CD14-positive monocyte (primary cell): ENCODE data around the gene NRAS. TPM values are rescaled to one million over a fixed set of nuclear protein-coding genes. Genes with fewer than 3 reads are reported as not detected.

ENCODE experiments used
- DNase-seq, 3 donors: peaks; one replicate each; pipeline ENCODE4 v3.0.0-alpha.2; 2011 to 2022
- H2AFZ ChIP-seq: 2 replicates; pipeline ENCODE4 v1.6.0; 2012; ENCODE audit warnings: mild to moderate bottlenecking, low read depth, low read length, inconsistent platforms; ENCODE audit not compliant: insufficient read depth, poor library complexity, severe bottlenecking
- H3K27ac ChIP-seq, 2 donors: 1 replicate in 1 of 2; 2 replicates in 1 of 2; pipeline ENCODE4 v1.5.1; 2012 to 2013; ENCODE audit warnings: low read length in 2 of 2, control low read depth in 1 of 2, inconsistent platforms in 1 of 2, low read depth in 1 of 2, mild to moderate bottlenecking in 1 of 2
- H3K27me3 ChIP-seq, 2 donors: one replicate each; pipeline versions ENCODE4 v1.6.0 to v1.6.1; 2011 to 2013; ENCODE audit warnings: low read length in 2 of 2; ENCODE audit not compliant: control insufficient read depth in 2 of 2, insufficient read depth in 2 of 2
- H3K36me3 ChIP-seq, 2 donors: replicated peaks in 1 of 2; 1 replicate in 1 of 2; 2 replicates in 1 of 2; pipeline versions ENCODE4 v1.5.1 to v1.6.1; 2012 to 2013; ENCODE audit warnings: low read length in 2 of 2, control low read depth in 1 of 2, inconsistent platforms in 1 of 2, mild to moderate bottlenecking in 1 of 2; ENCODE audit not compliant: insufficient read depth in 2 of 2, control insufficient read depth in 1 of 2
- H3K4me1 ChIP-seq, 2 donors: 1 replicate in 1 of 2; 2 replicates in 1 of 2; pipeline versions ENCODE4 v1.5.1 to v1.6.1; 2012 to 2013; ENCODE audit warnings: low read length in 2 of 2, control low read depth in 1 of 2, inconsistent platforms in 1 of 2, mild to moderate bottlenecking in 1 of 2, moderate library complexity in 1 of 2; ENCODE audit not compliant: insufficient read depth in 2 of 2, control insufficient read depth in 1 of 2
- H3K4me2 ChIP-seq: replicated peaks from 2 replicates; pipeline ENCODE3; 2012; ENCODE audit warnings: low read length, moderate library complexity, mild to moderate bottlenecking; ENCODE audit not compliant: poor library complexity, severe bottlenecking; ENCODE audit errors: extremely low read depth
- H3K4me3 ChIP-seq, 3 experiments: fragments of 200-600 bp in 1 of 3; sonication (generic) in 1 of 3; replicated peaks in 1 of 3; 1 replicate in 2 of 3; 2 replicates in 1 of 3; pipeline ENCODE4 v1.5.1; 2011 to 2013; ENCODE audit warnings: low read length in 3 of 3, mild to moderate bottlenecking in 3 of 3, control low read depth in 2 of 3, low read depth in 2 of 3, inconsistent platforms in 1 of 3, moderate library complexity in 1 of 3
- H3K79me2 ChIP-seq: 2 replicates; pipeline ENCODE4 v1.6.0; 2012; ENCODE audit warnings: mild to moderate bottlenecking, control low read depth, inconsistent platforms, low read length, moderate library complexity; ENCODE audit not compliant: insufficient read depth
- H3K9ac ChIP-seq: 2 replicates; pipeline ENCODE4 v1.6.0; 2017; ENCODE audit warnings: low read length, mild to moderate bottlenecking; ENCODE audit not compliant: insufficient read depth, poor library complexity, severe bottlenecking
- H3K9me3 ChIP-seq, 2 donors: replicated peaks in 1 of 2; 1 replicate in 1 of 2; 2 replicates in 1 of 2; pipeline versions ENCODE4 v1.5.1 to v1.6.1; 2012 to 2013; ENCODE audit warnings: low read length in 2 of 2, control low read depth in 1 of 2; ENCODE audit not compliant: control insufficient read depth in 1 of 2, insufficient read depth in 1 of 2
- H4K20me1 ChIP-seq: 2 replicates; pipeline ENCODE4 v1.6.0; 2012; ENCODE audit warnings: mild to moderate bottlenecking, low read length, control low read depth, moderate library complexity; ENCODE audit not compliant: insufficient read depth
- H3K27ac Mint-ChIP-seq, 7 donors: one replicate each; pipeline ENCODE4 v1.8.0; 2020; ENCODE audit warnings: mild to moderate bottlenecking in 7 of 7, mixed read lengths in 7 of 7, moderate library complexity in 6 of 7, inconsistent platforms in 2 of 7
- H3K27me3 Mint-ChIP-seq, 3 donors: one replicate each; pipeline ENCODE4 v1.8.0; 2021 to 2022; ENCODE audit warnings: low read depth in 3 of 3, mild to moderate bottlenecking in 3 of 3, mixed read lengths in 3 of 3, moderate library complexity in 3 of 3, inconsistent platforms in 1 of 3
- H3K36me3 Mint-ChIP-seq, 2 donors: one replicate each; pipeline ENCODE4 v1.8.0; 2020; ENCODE audit warnings: mixed read lengths in 2 of 2, inconsistent platforms in 1 of 2, mild to moderate bottlenecking in 1 of 2
- H3K4me1 Mint-ChIP-seq: one replicate; pipeline ENCODE4 v1.8.0; 2020; ENCODE audit warnings: mild to moderate bottlenecking, mixed read lengths
- H3K4me3 Mint-ChIP-seq, 2 donors: one replicate each; pipeline ENCODE4 v1.8.0; 2020; ENCODE audit warnings: mild to moderate bottlenecking in 2 of 2, mixed read lengths in 2 of 2, moderate library complexity in 1 of 2
- H3K9me3 Mint-ChIP-seq, 7 donors: one replicate each; pipeline ENCODE4 v1.8.0; 2020 to 2022; ENCODE audit warnings: mixed read lengths in 7 of 7, mild to moderate bottlenecking in 6 of 7, moderate library complexity in 6 of 7, inconsistent platforms in 2 of 7
- CTCF ChIP-seq: fragments of 200-600 bp; IDR thresholded peaks from one replicate; pipeline ENCODE4 v1.8.0; 2022; ENCODE audit warnings: antibody characterized with exemption, mild to moderate bottlenecking
- WGBS: methylation state at CpG from one replicate; pipeline ENCODE4 v1.1.5; 2013; ENCODE audit warnings: missing lambda C conversion rate; ENCODE audit not compliant: insufficient coverage; 5-methylcytosine and 5-hydroxymethylcytosine counted together
- intact Hi-C, 2 donors: fragments of 100-400 bp; cut with micrococcal nuclease; formaldehyde crosslinking; loops; one replicate each; pipeline versions ENCODE4 v1.15.0 to v1.15.1; 2023
- polyA plus RNA-seq, 3 donors: library from polyadenylated mRNA; depleted of rRNA in 1 of 3; unstranded in 2 of 3; stranded (reverse) in 1 of 3; fragments of 300-500 nt in 2 of 3; fragments of >200 nt in 1 of 3; fragmentation: Illumina TruSeq in 2 of 3; gene quantifications; 1 replicate in 2 of 3; 2 replicates in 1 of 3; pipeline ENCODE4 v1.2.3, GENCODE V29; 2012 to 2021
- small RNA-seq: library from RNA; depleted of rRNA; stranded (forward); fragments of <200 nt; gene quantifications from one replicate; pipeline ENCODE3, GENCODE V24; 2012; ENCODE audit warnings: low read depth; ENCODE audit not compliant: insufficient read length

Gene NRAS
- polyA plus RNA-seq, 3 donors: 12.2 to 42.7 (median 40.8) TPM

GRCh38 chr1:114660238-114660637, 56.3 kb downstream of the NRAS start:
- no peaks in the 10 kb centered on the region for H3K4me1 Mint-ChIP-seq
- no peak overlapping the region for H3K4me3 Mint-ChIP-seq
- no peak for TF ChIP-seq CTCF
- DNase-seq: no peak
- H3K36me3 Mint-ChIP-seq: no peaks in the 10 kb centered on the region
- H3K36me3 ChIP-seq: no peaks in the 10 kb centered on the region
- peaks cover 0 to 23% of the 10 kb centered on the region in 2 donors for H3K27me3 ChIP-seq
- no peak overlapping the region for H3K27ac Mint-ChIP-seq
- no peak overlapping the region for H3K4me3 ChIP-seq
- no peaks in the 10 kb centered on the region for H3K4me1 ChIP-seq
- H3K9me3 ChIP-seq: no peaks in the 10 kb centered on the region
- H3K27me3 Mint-ChIP-seq: peaks cover 9 to 26% (median 12%) of the 10 kb centered on the region in 3 donors
- H3K27ac ChIP-seq: no peak overlapping the region
- no peak overlapping the region for H3K4me2 ChIP-seq
- peaks cover 0 to 8% (median 0%) of the 10 kb centered on the region in 7 donors for H3K9me3 Mint-ChIP-seq
- no peak overlapping the region for H2AFZ ChIP-seq
- no peaks in the 10 kb centered on the region for H3K79me2 ChIP-seq
- WGBS: no CpG with 5 or more reads among the region's 2 CpGs
- no peaks in the 10 kb centered on the region for H4K20me1 ChIP-seq
- intact Hi-C loops: loop anchor here in 1 of 2 donors (10.0 kb wide), 1 partner anchor 75 kb away; the partner anchor contains the start of gene BCAS2
- H3K9ac ChIP-seq: no peak overlapping the region

Small RNAs within 50 kb of the gene (small RNA-seq; reads per million reads assigned to genes)
- gene RN7SL432P (not detected), gene RNY1P13 (not detected)

Other genes starting within 250 kb of the NRAS start
- gene TRIM33, start 205.6 kb downstream of the NRAS start, polyA plus RNA-seq: 10 to 100 TPM; 11.8 to 16.5 (median 13.7) TPM
- 10 to 100 TPM; 22.1 to 55.7 (median 47.6) TPM for gene BCAS2, start 135.2 kb downstream of the NRAS start, polyA plus RNA-seq
- gene DENND2C, start 46.7 kb downstream of the NRAS start, polyA plus RNA-seq: under 1 TPM; 0.03 to 0.07 (median 0.06) TPM
- not detected for gene AMPD1, start 21.2 kb downstream of the NRAS start, polyA plus RNA-seq
- gene CSDE1, start 41.2 kb upstream of the NRAS start, polyA plus RNA-seq: 100 to 1,000 TPM; 177 to 324 (median 251) TPM
- gene SIKE1, start 63.9 kb upstream of the NRAS start, polyA plus RNA-seq: 10 to 100 TPM; 15.2 to 30.4 (median 26.9) TPM
- gene SYCP1, start 138.1 kb upstream of the NRAS start, polyA plus RNA-seq: not detected